Measurements from ENCODE around the gene GPN1. TPM values are rescaled to one million over a fixed set of nuclear protein-coding genes. Genes with fewer than 3 reads are reported as not detected.

Gene GPN1
- total and polyA plus RNA-seq, 10 donors = 18.0 to 29.4 (median 23.9) TPM

- TF ChIP-seq POLR2AphosphoS5 (IDR thresholded peaks at IDR 0.05) (peak; percentile 89), POLR2A (IDR thresholded peaks at IDR 0.05) (no peak)
- TF ChIP-seq, protein P1, sequence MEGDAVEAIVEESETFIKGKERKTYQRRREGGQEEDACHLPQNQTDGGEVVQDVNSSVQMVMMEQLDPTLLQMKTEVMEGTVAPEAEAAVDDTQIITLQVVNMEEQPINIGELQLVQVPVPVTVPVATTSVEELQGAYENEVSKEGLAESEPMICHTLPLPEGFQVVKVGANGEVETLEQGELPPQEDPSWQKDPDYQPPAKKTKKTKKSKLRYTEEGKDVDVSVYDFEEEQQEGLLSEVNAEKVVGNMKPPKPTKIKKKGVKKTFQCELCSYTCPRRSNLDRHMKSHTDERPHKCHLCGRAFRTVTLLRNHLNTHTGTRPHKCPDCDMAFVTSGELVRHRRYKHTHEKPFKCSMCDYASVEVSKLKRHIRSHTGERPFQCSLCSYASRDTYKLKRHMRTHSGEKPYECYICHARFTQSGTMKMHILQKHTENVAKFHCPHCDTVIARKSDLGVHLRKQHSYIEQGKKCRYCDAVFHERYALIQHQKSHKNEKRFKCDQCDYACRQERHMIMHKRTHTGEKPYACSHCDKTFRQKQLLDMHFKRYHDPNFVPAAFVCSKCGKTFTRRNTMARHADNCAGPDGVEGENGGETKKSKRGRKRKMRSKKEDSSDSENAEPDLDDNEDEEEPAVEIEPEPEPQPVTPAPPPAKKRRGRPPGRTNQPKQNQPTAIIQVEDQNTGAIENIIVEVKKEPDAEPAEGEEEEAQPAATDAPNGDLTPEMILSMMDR (IDR thresholded peaks at IDR 0.05 in 8 of 11, conservative IDR thresholded peaks at IDR 0.05 in 3 of 11) = peak in 1 of 11 experiments; percentile 26
- Histone ChIP-seq H3K27ac (peak within 1 kb of the TSS; percentile 10 to 85 (median 79)), H3K4me1 (peaks cover 10 to 52% (median 29%) of the 10 kb centered on the region in 6 donors), H3K9me3 (peaks cover 0 to 30% (median 26%) of the 10 kb centered on the region in 8 donors), H3K36me3 (peaks cover 0 to 3% (median 0%) of the 10 kb centered on the region in 6 donors), H3K4me3 (peak within 1 kb of the TSS; percentile 58 to 80 (median 74)), H3K27me3 (replicated peaks in 1 of 7) (no peaks in the 10 kb centered on the region)
- WGBS, 5 donors = 1 to 3% (median 2%) methylated on average over 37 to 38 of the region's 38 CpGs
- DNase-seq = peak; percentile 97
- intact Hi-C loops (cut with DNase I; ENCODE audit: low total_unique reads) = no loop called here
These were observed 46.0 kb upstream of the GPN1 start, which contains the start of gene ZNF512 for GRCh38 chr2:27582695-27583389. ZNF512 (plus strand) TSS chr2:27583042; CDS start chr2:27583113, 71 bp downstream.

- Histone ChIP-seq H3K27me3 (replicated peaks in 1 of 7) (no peaks in the 10 kb centered on the region), H3K36me3 (peaks cover 0 to 4% (median 0%) of the 10 kb centered on the region in 6 donors), H3K27ac (peak overlapping the region; percentile 10 to 85 (median 79)), H3K4me1 (peaks cover 10 to 56% (median 29%) of the 10 kb centered on the region in 6 donors), H3K9me3 (peaks cover 0 to 29% (median 24%) of the 10 kb centered on the region in 8 donors), H3K4me3 (peak overlapping the region; percentile 58 to 80 (median 74))
- no peak for TF ChIP-seq POLR2A (IDR thresholded peaks at IDR 0.05)
- TF ChIP-seq, protein P1 (IDR thresholded peaks at IDR 0.05 in 8 of 11, conservative IDR thresholded peaks at IDR 0.05 in 3 of 11) = no peak
- no peak for TF ChIP-seq POLR2AphosphoS5 (IDR thresholded peaks at IDR 0.05)
- 3 to 9% (median 4%) methylated on average over 12 of the region's 12 CpGs for WGBS, 5 donors
- DNase-seq = no peak
- intact Hi-C loops (cut with DNase I; ENCODE audit: low total_unique reads) = no loop called here
These were observed 45.4 kb upstream of the GPN1 start for GRCh38 chr2:27583390-27583915.

DNA sequence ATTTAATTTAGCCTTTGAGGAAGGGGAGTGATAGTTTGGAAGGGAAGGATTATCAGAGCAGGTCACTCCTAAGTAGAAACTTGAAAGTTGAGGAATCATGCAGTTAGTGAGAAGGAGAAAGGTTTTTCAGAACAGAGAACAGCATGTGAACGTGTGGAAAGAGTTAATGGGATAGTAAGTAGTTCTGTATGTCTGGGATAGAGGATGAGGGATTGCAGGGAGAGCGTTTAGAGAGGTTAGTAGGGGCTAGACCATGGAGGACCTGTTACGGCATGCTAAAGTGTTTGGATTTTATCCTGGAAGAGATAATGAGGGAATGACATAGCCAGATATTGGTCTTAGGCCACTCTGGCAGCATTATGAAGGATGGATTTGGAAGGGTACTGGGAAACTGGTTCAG is 44.3 kb upstream of the GPN1 start:
- intact Hi-C loops (cut with DNase I; ENCODE audit: low total_unique reads) = no loop called here
- no peaks in the 10 kb centered on the region for H3K27me3 ChIP-seq (replicated peaks in 1 of 7)
- H3K27ac ChIP-seq = no peak overlapping the region
- peaks cover 10 to 56% (median 29%) of the 10 kb centered on the region in 6 donors for H3K4me1 ChIP-seq
- H3K4me3 ChIP-seq = peak overlapping the region in 1 of 8 donors; percentile 80
- H3K36me3 ChIP-seq = peaks cover 0 to 12% (median 0%) of the 10 kb centered on the region in 6 donors
- TF ChIP-seq POLR2AphosphoS5 (IDR thresholded peaks at IDR 0.05) (no peak), POLR2A (IDR thresholded peaks at IDR 0.05) (no peak)
- TF ChIP-seq, protein P1 (IDR thresholded peaks at IDR 0.05 in 8 of 11, conservative IDR thresholded peaks at IDR 0.05 in 3 of 11) = no peak
- WGBS, 5 donors = 79 to 89% (median 88%) methylated on average over 3 of the region's 3 CpGs
- DNase-seq = no peak
- H3K9me3 ChIP-seq = peaks cover 0 to 29% (median 24%) of the 10 kb centered on the region in 8 donors

GRCh38 chr2:27587025-27587424 is 41.8 kb upstream of the GPN1 start:
- Histone ChIP-seq H3K27me3 (replicated peaks in 1 of 7) (no peaks in the 10 kb centered on the region), H3K36me3 (peaks cover 0 to 33% (median 6%) of the 10 kb centered on the region in 6 donors), H3K9me3 (peaks cover 6 to 42% (median 38%) of the 10 kb centered on the region in 8 donors), H3K4me1 (peaks cover 10 to 62% (median 29%) of the 10 kb centered on the region in 6 donors), H3K4me3 (no peak overlapping the region), H3K27ac (no peak overlapping the region)
- intact Hi-C loops (cut with DNase I; ENCODE audit: low total_unique reads) = no loop called here
- no peak for DNase-seq
- TF ChIP-seq POLR2AphosphoS5 (IDR thresholded peaks at IDR 0.05) = no peak
- no peak for TF ChIP-seq POLR2A (IDR thresholded peaks at IDR 0.05)
- WGBS, 5 donors = 73 to 89% (median 84%) methylated on average over 2 of the region's 2 CpGs

Data from spleen (tissue), 11 donors.